Measurements from ENCODE around the gene PVR.
"Not testable (repeated sequence)": the region's sequence is repeated elsewhere in the genome, so short reads cannot be mapped to it uniquely, and the experiment has no call there.

Gene PVR

GRCh38 chr19:44677019-44677811, 33.5 kb downstream of the PVR start:
- DNase-seq = peak in 3 of 4 experiments; percentile 30 to 52 (median 50)

GRCh38 chr19:44680536-44680935, 36.8 kb downstream of the PVR start:
- no peak for DNase-seq

GRCh38 chr19:44681992-44682790, 38.5 kb downstream of the PVR start:
- no peak for DNase-seq

DNA sequence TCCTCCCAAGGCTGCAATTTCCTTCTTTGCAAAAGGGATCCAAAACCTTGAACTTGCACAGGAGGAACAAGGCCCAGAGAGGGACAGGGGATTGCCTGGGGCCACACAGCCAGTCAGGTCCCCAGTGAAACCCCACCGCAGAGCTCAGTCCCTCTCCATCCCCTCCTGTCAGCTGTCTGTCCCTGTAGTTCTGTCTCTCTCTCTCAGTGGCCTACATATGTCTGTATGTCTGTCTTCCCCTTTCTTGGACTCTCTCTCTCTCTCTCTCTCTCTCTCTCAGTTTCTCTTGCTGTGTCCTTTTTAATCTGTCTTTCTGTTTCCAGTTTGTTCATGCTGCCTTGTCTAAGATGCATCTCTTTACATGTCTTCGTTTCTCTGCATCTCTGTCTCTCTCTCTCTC, 39.1 kb downstream of the PVR start:
- DNase-seq = peak in 3 of 4 experiments; percentile 19 to 41 (median 23)

DNA sequence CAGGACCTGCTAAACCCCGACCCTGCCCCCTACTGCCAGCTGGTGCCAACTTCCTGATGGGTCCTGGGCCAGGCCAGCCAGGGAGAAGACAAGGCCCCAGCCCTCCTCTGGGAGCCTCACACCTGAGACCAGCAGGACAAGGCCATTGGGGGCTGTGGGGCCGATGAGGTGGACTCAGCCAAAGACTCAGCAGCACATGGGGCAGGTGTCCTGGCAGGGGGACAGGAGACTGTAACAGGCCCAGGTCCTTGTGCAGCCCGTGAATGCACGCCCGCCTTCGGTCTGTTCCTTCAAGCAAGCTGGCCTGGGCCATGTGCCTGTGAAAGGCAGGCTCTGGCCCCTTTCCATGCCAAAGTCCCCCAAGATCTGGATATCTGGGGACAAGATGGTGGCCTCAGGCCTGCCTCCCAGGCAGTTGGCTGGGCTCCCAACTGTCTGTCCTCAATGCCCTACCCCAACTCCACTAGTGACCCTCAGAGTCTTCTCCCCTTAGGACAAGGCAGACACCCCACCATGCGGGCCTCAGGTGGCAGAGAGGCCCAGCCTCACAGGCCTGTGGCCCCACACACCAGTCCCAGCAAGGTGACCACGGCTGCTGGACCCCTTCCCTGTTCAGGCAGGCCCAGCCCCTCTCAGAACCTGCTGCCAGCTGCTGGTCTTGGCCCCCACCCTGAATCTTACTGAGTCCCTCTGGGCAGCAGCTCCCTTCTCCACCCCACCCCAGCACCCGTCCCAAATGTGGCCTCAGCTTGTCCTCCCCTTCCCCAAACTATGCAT, 39.9 kb downstream of the PVR start:
- peak in 1 of 4 experiments; percentile 17 for DNase-seq

GRCh38 chr19:44684396-44684795, 40.7 kb downstream of the PVR start:
- not testable (repeated sequence) for DNase-seq

- peak; percentile 69 to 87 (median 78) for DNase-seq
These were observed 41.5 kb downstream of the PVR start for GRCh38 chr19:44684892-44685863.

GRCh38 chr19:44685877-44686276, 42.2 kb downstream of the PVR start:
- peak; percentile 69 to 89 (median 82) for DNase-seq

GRCh38 chr19:44686896-44687295, 43.2 kb downstream of the PVR start:
- DNase-seq = no peak

DNA sequence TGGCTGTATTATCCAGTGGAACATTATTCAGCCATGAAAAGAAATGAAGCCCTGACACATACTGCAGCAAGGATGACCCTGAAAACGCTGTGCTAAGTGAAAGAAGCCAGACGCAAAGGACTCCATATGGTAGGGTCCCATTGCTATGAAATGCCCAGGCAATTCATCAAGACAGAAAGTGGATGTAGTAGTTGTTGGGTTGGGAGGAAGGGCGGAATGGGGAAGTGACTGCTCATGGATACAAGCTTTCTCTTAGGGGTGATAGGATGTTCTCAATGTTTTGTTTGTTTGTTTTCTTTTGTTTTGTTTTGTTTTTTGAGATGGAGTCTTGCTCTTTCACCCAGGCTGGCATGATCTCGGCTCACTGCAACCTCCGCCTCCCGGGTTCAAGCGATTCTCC, 44.2 kb downstream of the PVR start:
- peak; percentile 47 to 72 (median 64) for DNase-seq

- peak; percentile 70 to 91 (median 79) for DNase-seq
These were observed 45.8 kb downstream of the PVR start for GRCh38 chr19:44689290-44690130.

DNA sequence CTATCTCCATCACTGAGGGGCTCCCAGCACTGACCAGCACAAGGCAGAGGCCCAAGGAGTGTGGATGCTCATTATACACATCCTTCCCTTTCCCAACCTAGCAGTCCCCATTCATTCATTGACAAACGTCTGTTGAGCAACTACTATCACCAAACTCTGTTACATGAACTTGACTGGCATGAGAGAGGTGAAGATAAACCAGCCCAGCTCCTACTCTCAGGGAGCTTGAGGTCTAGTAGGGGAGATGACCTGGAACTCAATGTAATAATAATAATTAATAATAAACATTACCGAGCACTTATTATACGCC, 46.4 kb downstream of the PVR start:
- DNase-seq = no peak

DNA sequence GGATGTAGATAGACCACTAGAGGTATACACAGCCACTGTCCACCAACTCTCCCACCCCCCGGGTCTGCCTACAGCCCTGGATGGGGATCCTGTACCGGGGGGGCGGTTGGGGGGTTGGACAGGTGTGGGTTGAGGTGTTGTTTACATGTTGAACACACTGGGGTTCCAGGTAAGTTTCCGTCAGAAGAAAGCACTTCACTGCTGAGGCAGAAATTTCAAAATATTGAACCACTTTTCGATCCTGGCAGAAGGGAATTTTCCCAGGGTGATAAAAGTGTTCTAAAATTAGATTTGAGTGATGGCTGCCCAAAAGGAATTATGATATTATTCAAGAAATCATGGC, 48.6 kb downstream of the PVR start:
- DNase-seq = peak in 1 of 4 experiments; percentile 18

GRCh38 chr19:44694184-44694579, 50.5 kb downstream of the PVR start:
- peak in 3 of 4 experiments; percentile 24 to 50 (median 46) for DNase-seq

GRCh38 chr19:44696939-44697669, 53.4 kb downstream of the PVR start:
- DNase-seq = no peak

DNA sequence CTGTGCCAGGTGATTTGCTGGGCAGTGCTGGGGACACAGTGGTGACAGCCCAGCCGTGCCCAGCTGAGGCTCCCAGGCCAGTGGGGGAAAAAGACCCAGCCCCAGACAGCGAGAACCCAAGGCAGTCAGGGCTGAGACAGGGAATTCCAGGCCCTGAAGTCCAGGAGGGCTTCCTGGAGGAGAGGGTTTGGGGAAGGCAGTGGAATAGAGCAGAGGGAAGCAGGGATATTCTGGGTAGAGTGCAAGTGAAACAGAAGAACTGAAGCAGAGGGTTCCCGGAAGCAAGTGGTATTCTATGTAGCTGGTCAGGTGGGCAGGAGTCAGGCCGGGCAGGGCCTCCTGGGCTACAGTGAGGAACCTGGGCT, 53.9 kb downstream of the PVR start:
- no peak for DNase-seq

- no peak for DNase-seq
These were observed 54.9 kb downstream of the PVR start, which contains the start of gene CEACAM16 for GRCh38 chr19:44698492-44699201. CEACAM16 (plus strand) TSS chr19:44699151; CDS start chr19:44701457, 2,306 bp downstream.

DNA sequence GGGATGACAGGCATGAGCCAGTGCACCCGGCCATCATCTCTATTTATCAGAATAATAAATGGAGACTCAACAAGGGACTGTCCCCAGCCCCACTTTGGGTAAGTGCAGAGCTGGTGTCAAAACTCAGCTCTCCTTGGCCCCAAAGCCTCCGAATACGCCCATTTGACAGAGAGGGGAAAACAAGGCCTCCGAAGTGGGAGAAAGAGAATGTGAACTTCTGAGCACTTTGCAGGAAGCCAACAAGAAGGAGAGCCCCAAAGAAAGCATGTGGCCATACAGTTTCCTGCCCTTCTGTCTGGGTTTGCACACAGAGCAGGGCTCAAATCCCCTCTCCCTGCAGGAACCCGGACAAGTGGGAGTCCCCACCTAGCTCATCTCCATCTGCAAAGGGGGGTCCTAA, 56.8 kb downstream of the PVR start:
- DNase-seq = no peak

GRCh38 chr19:44701228-44701627, 57.5 kb downstream of the PVR start:
- no peak for DNase-seq
